ENCODE data around the gene C3orf70.

- TF ChIP-seq CTCF (IDR thresholded peaks at IDR 0.05; ENCODE audit: insufficient read depth, low read length), result no peak
- TF ChIP-seq REST (IDR thresholded peaks at IDR 0.05; ENCODE audit: insufficient replicate concordance, low read depth), result no peak
- no peak for TF ChIP-seq POLR2AphosphoS5 (IDR thresholded peaks at IDR 0.05; ENCODE audit: low read depth)
- TF ChIP-seq GABPA (IDR thresholded peaks at IDR 0.05; ENCODE audit: low read depth), result no peak
- no peak for TF ChIP-seq SPI1 (IDR thresholded peaks at IDR 0.05; ENCODE audit: borderline replicate concordance, low read depth)
Observed at GRCh38 chr3:185029086-185029485, 123.8 kb downstream of the C3orf70 start.
